ENCODE measurements around the gene INSRR.

DNA sequence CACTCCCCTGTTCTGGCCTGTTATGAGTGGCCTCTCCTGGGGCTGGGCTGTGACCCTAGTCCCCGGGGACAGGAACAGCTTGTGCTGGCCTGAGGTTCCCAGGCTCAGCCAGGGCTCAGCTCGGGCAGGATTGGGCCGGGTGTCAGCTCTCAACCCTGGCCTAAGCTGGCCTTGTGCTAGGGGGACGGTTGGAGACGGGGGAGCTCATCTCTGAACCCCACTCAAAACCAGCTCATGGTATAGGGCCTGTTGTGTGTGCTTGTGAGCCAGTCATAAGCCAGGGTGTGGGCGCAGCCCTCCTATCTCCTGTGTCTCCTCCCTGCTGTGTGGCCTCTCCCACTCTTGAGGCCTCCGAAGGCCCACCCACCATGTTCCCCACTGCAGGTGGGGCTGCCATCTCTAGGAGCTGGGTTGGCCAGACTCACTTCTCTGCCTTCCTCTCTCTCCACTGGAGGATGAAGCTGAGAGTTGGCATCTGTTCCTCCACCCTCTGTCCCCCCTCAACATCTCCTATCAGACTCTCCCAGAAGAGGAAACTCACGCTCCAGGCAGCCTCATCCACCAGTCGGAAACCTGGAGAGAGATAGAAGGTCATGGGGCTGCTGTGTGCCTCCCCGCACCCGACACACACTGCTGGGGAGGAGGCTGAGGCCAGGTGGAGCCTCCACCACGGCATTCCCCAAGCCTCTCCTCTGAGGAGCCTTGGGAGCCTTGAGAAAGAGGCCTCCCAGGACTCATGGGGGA lies 36.0 kb upstream of the INSRR start:
- TF ChIP-seq, protein P1, sequence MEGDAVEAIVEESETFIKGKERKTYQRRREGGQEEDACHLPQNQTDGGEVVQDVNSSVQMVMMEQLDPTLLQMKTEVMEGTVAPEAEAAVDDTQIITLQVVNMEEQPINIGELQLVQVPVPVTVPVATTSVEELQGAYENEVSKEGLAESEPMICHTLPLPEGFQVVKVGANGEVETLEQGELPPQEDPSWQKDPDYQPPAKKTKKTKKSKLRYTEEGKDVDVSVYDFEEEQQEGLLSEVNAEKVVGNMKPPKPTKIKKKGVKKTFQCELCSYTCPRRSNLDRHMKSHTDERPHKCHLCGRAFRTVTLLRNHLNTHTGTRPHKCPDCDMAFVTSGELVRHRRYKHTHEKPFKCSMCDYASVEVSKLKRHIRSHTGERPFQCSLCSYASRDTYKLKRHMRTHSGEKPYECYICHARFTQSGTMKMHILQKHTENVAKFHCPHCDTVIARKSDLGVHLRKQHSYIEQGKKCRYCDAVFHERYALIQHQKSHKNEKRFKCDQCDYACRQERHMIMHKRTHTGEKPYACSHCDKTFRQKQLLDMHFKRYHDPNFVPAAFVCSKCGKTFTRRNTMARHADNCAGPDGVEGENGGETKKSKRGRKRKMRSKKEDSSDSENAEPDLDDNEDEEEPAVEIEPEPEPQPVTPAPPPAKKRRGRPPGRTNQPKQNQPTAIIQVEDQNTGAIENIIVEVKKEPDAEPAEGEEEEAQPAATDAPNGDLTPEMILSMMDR (conservative IDR thresholded peaks at IDR 0.05) = no peak
- no peak for TF ChIP-seq EZH2 (IDR thresholded peaks at IDR 0.05; ENCODE audit: low read depth)

All from PC-9 (cell line).